ENCODE measurements around the gene IQGAP2. TPM values are rescaled to one million over a fixed set of nuclear protein-coding genes. Genes with fewer than 3 reads are reported as not detected.

Gene IQGAP2
- polyA plus RNA-seq, 1 donor (not counting 4 experiments of a cell fraction or from before 2014, with no cell fraction given) = 0.14 TPM

GRCh38 chr5:76723906-76724305 lies 320.8 kb downstream of the IQGAP2 start:
- no peak for FAIRE-seq
- H3K4me3 ChIP-seq (ENCODE audit: control insufficient read depth in 2 of 3, extremely low read depth in 1 of 3, insufficient read depth in 2 of 3, low read depth in 1 of 3, low read length in 3 of 3) = no peak overlapping the region
- H3K79me2 ChIP-seq (ENCODE audit: control insufficient read depth, insufficient read depth, low read length) = peaks cover 26% of the 10 kb centered on the region

GRCh38 chr5:76724871-76725270 lies 321.8 kb downstream of the IQGAP2 start:
- Histone ChIP-seq H3K27ac (ENCODE audit: control insufficient read depth, insufficient read depth, low read length) (peak overlapping the region; percentile 37), H3K79me2 (ENCODE audit: control insufficient read depth, insufficient read depth, low read length) (peaks cover 24% of the 10 kb centered on the region), H3K27me3 (ENCODE audit: control insufficient read depth, extremely low read depth, insufficient read depth, low read length) (no peaks in the 10 kb centered on the region), H3K4me3 (ENCODE audit: control insufficient read depth in 2 of 3, extremely low read depth in 1 of 3, insufficient read depth in 2 of 3, low read depth in 1 of 3, low read length in 3 of 3) (no peak overlapping the region), H3K4me2 (ENCODE audit: control insufficient read depth, extremely low read depth, insufficient read depth, low read depth, low read length) (peak overlapping the region; percentile 39), H3K9ac (ENCODE audit: control insufficient read depth, extremely low read depth, insufficient read depth, low read length) (no peak overlapping the region), H3K4me1 (ENCODE audit: control insufficient read depth, extremely low read depth, insufficient read depth, low read length) (peaks cover 17% of the 10 kb centered on the region), H3K36me3 (ENCODE audit: control insufficient read depth in 2 of 2, extremely low read depth in 1 of 2, insufficient read depth in 2 of 2, low read length in 2 of 2) (no peaks in the 10 kb centered on the region), H4K20me1 (ENCODE audit: control insufficient read depth, extremely low read depth, insufficient read depth, low read length) (no peaks in the 10 kb centered on the region), H3K9me1 (ENCODE audit: control insufficient read depth, extremely low read depth, insufficient read depth, low read length) (no peaks in the 10 kb centered on the region), H2AFZ (ENCODE audit: control insufficient read depth, low read length) (no peak overlapping the region), H3K9me3 (ENCODE audit: control insufficient read depth, low read depth, low read length) (peaks cover 6% of the 10 kb centered on the region)
- TF ChIP-seq CTCF (optimal IDR thresholded peaks at IDR 0.05 in 1 of 3, IDR thresholded peaks at IDR 0.05 in 1 of 3, conservative IDR thresholded peaks at IDR 0.05 in 1 of 3; ENCODE audit: extremely low read depth in 1 of 3, insufficient read depth in 2 of 3, low read length in 3 of 3) (no peak), EZH2 (IDR thresholded peaks at IDR 0.05; ENCODE audit: low read length) (no peak)
- dilution Hi-C loops (cut with MboI; ENCODE audit: extremely low pct_ligation_motif_present, low sequenced_read_pairs) = no loop called here
- no peak for DNase-seq (ENCODE audit: low read depth, low spot score)
- peak; percentile 87 for FAIRE-seq

More at GRCh38 chr5:76723906-76724305, 320.8 kb downstream of the IQGAP2 start:
- Histone ChIP-seq H2AFZ (ENCODE audit: control insufficient read depth, low read length) (no peak overlapping the region), H3K27me3 (ENCODE audit: control insufficient read depth, extremely low read depth, insufficient read depth, low read length) (no peaks in the 10 kb centered on the region), H4K20me1 (ENCODE audit: control insufficient read depth, extremely low read depth, insufficient read depth, low read length) (no peaks in the 10 kb centered on the region), H3K4me2 (ENCODE audit: control insufficient read depth, extremely low read depth, insufficient read depth, low read depth, low read length) (no peak overlapping the region), H3K9me3 (ENCODE audit: control insufficient read depth, low read depth, low read length) (no peaks in the 10 kb centered on the region), H3K9ac (ENCODE audit: control insufficient read depth, extremely low read depth, insufficient read depth, low read length) (no peak overlapping the region), H3K36me3 (ENCODE audit: control insufficient read depth in 2 of 2, extremely low read depth in 1 of 2, insufficient read depth in 2 of 2, low read length in 2 of 2) (no peaks in the 10 kb centered on the region), H3K27ac (ENCODE audit: control insufficient read depth, insufficient read depth, low read length) (peak overlapping the region; percentile 23), H3K4me1 (ENCODE audit: control insufficient read depth, extremely low read depth, insufficient read depth, low read length) (peaks cover 17% of the 10 kb centered on the region), H3K9me1 (ENCODE audit: control insufficient read depth, extremely low read depth, insufficient read depth, low read length) (no peaks in the 10 kb centered on the region)
- TF ChIP-seq EZH2 (IDR thresholded peaks at IDR 0.05; ENCODE audit: low read length) = no peak
- TF ChIP-seq CTCF (optimal IDR thresholded peaks at IDR 0.05 in 1 of 3, IDR thresholded peaks at IDR 0.05 in 1 of 3, conservative IDR thresholded peaks at IDR 0.05 in 1 of 3; ENCODE audit: extremely low read depth in 1 of 3, insufficient read depth in 2 of 3, low read length in 3 of 3) = no peak
- dilution Hi-C loops (cut with MboI; ENCODE audit: extremely low pct_ligation_motif_present, low sequenced_read_pairs) = no loop called here
- no peak for DNase-seq (ENCODE audit: low read depth, low spot score)

Measured in keratinocyte (primary cell).